Stimulated activated CD8-positive, alpha-beta memory T cell treated with anti-CD3 and anti-CD28 coated beads, Interleukin-7, amount 100 ng/mL, for 48 hours (primary cell): ENCODE results near the gene LRBA.
"Not testable (repeated sequence)": the region's sequence is repeated elsewhere in the genome, so short reads cannot be mapped to it uniquely, and the experiment has no call there.

Experiments used
- DNase-seq, 2 donors: peaks; one replicate each; pipeline ENCODE4 v3.0.0-alpha.2; 2020; ENCODE audit warnings: low read depth in 1 of 2; ENCODE audit errors: extremely low read depth in 1 of 2

Gene LRBA

GRCh38 chr4:150579551-150580234 is 435.4 kb downstream of the LRBA start:
- no peak for DNase-seq

GRCh38 chr4:150578745-150579501 is 436.2 kb downstream of the LRBA start:
- no peak for DNase-seq

GRCh38 chr4:150577796-150578195 is 437.3 kb downstream of the LRBA start:
- no peak for DNase-seq

- DNase-seq, result no peak
These were observed 440.4 kb downstream of the LRBA start for GRCh38 chr4:150574678-150575077.

- no peak for DNase-seq
These were observed 441.6 kb downstream of the LRBA start for GRCh38 chr4:150573534-150573933.

- no peak for DNase-seq
These were observed 442.2 kb downstream of the LRBA start for GRCh38 chr4:150572704-150573504.

- DNase-seq, result no peak
These were observed 444.2 kb downstream of the LRBA start for GRCh38 chr4:150570862-150571261.

- no peak for DNase-seq
These were observed 445.0 kb downstream of the LRBA start for GRCh38 chr4:150569998-150570535.

- DNase-seq, result no peak
These were observed 445.6 kb downstream of the LRBA start for GRCh38 chr4:150569384-150569987.

- DNase-seq, result no peak
These were observed 448.0 kb downstream of the LRBA start for GRCh38 chr4:150567070-150567469.

GRCh38 chr4:150564967-150565366 is 450.1 kb downstream of the LRBA start:
- DNase-seq, result not testable (repeated sequence)

- DNase-seq, result no peak
These were observed 452.3 kb downstream of the LRBA start for GRCh38 chr4:150562751-150563150.

- no peak for DNase-seq
These were observed 452.8 kb downstream of the LRBA start for GRCh38 chr4:150562250-150562649.

- DNase-seq, result no peak
These were observed 453.8 kb downstream of the LRBA start for GRCh38 chr4:150561143-150561737.

- DNase-seq, result not testable (repeated sequence)
These were observed 457.3 kb downstream of the LRBA start for GRCh38 chr4:150557811-150558210.

- no peak for DNase-seq
These were observed 467.8 kb downstream of the LRBA start for GRCh38 chr4:150547154-150547838.

- DNase-seq, result no peak
These were observed 468.8 kb downstream of the LRBA start for GRCh38 chr4:150546286-150546685.

- no peak for DNase-seq
These were observed 472.0 kb downstream of the LRBA start for GRCh38 chr4:150543042-150543441.

- DNase-seq, result no peak
These were observed 473.4 kb downstream of the LRBA start for GRCh38 chr4:150541681-150542080.

- DNase-seq, result no peak
These were observed 474.1 kb downstream of the LRBA start for GRCh38 chr4:150540959-150541360.
